HG03066 (cell line): Measurements from ENCODE around the gene PCK2.
A peak's percentile ranks its signal among the peaks of the same experiment; 100 is the strongest.
"Not testable (repeated sequence)": the region's sequence is repeated elsewhere in the genome, so short reads cannot be mapped to it uniquely, and the experiment has no call there.

Source experiments
- ATAC-seq: cut with Tn5 transposase; IDR thresholded peaks from one replicate; pipeline ENCODE4 v1.9.1; 2021; ENCODE audit warnings: low read depth; ENCODE audit not compliant: unreplicated experiment

Gene PCK2

GRCh38 chr14:24093901-24094840 is at the start of gene PCK2:
TSS of gene PCK2 (plus strand) at chr14:24094311. CDS start at chr14:24094406, 95 bp downstream.
- ATAC-seq: peak; percentile 39

DNA sequence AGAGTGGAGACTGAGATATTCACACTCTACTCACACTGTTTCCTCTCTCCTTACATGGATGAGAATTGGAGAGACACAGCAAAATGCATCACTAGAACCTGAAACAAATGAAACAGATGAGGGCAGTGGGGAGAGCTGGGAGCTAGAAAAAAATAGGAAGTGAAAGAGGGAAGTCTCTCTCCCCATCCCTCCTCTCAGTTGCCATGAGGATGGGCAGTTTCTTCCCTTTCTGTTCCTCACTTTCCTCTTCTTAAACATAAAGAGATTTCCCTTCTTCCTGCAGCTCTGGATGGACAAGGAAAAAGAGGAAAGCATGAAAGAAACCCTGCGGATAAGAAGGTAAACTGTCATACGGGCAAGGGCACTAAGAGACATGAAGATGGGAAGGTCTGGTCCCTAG is 45.1 kb upstream of the PCK2 start:
- not testable (repeated sequence) for ATAC-seq

DNA sequence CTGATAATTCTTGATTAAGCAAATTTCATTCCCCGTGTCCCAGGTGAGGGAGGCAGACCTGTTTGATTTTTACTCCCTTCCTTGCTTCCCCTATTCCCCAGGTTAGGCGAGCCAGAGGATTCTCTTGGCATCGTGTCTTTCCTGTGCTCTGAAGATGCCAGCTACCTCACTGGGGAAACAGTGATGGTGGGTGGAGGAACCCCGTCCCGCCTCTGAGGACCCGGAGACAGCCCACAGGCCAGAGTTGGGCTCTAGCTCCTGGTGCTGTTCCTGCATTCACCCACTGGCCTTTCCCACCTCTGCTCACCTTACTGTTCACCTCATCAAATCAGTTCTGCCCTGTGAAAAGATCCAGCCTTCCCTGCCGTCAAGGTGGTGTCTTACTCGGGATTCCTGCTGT is 43.4 kb upstream of the PCK2 start:
- not testable (repeated sequence) for ATAC-seq

- ATAC-seq: no peak
Observed at GRCh38 chr14:24051176-24051788, 42.8 kb upstream of the PCK2 start.

DNA sequence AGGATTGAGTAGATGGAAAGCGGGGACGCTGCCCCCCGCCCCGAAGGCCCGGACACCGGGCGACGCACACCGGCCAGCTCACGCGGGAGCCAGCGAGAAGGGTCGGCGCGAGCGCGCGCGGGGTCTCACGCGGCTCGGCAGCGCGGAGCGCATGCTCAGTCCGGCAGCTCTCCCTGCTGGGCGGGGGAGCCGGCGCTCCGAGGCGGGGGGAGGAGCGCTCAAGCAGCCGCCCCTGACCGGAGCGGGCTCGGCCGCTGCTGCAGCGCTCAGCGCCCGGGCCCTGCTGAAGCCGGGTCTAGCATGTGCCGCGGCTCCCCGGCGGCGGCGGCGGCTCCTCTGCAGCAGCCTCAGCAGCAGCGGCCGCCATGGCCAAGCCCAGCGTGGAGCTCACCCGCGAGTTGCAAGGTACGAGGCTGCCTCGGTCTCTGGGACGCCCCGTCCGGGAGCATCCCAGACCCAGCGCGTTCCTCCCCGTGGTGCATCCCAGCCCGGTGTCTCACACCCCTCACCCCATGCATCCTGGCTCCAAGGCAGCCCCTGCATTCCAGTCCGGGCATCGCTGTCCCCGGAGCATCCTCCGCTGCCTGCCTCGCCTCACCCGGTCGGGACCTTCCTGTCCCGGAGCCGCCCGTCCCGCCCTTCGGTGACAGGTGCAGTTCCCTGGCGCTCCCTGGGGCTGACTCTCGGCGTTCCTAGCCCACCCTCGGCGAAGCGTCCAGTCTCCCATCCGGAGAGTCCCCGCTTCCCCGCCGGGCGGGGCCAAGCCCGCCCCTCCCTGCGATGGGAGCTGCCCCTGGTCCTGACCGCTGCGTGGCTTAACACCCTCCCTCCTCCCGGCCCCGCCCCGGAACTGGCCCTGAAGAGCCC is 42.1 kb upstream of the PCK2 start, which contains the start of gene CARMIL3:
Gene CARMIL3 (plus strand): TSS at position 221 of the 867 bp plus-strand sequence. CDS start 145 bp downstream, at position 366.
- peak; percentile 47 for ATAC-seq

- no peak for ATAC-seq
Observed at GRCh38 chr14:24052656-24053547, 41.2 kb upstream of the PCK2 start.

GRCh38 chr14:24053548-24054323 is 40.4 kb upstream of the PCK2 start:
- ATAC-seq: no peak

DNA sequence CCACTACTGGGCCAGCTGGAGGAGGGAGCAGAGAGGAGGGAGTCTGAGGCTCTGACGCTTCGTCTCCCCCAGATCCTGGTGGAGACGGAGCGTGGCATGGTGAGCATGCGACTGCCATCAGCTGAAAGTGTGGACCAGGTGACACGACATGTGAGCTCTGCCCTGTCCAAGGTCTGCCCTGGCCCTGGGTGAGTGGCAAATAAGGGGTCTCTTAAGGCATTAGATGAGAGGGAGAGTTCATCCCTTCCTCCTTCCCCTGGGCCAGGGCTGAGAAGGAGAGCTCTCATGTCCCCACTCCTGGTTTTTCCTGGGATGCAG is 39.8 kb upstream of the PCK2 start:
- ATAC-seq: no peak

GRCh38 chr14:24054646-24055045 is 39.5 kb upstream of the PCK2 start:
- ATAC-seq: no peak

- no peak for ATAC-seq
Observed at GRCh38 chr14:24055971-24056799, 37.9 kb upstream of the PCK2 start.

DNA sequence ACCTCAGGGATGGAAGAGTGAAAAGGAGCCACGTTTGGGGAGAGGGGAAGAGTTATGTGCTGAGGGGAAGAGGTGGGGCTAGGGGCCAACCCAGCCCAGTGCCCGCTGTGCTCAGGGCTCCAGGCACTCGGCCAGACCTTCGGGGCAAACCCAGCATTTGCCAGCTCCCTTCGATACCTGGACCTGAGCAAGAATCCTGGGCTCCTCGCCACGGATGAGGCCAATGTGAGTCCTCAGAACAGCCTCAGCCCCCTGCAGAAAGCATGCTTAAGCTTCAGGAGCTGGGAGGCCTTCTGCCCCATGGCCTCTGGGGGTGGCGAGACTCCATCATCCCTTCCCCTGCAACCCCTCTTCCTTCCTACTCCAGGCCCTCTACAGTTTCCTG is 37.3 kb upstream of the PCK2 start:
- no peak for ATAC-seq

GRCh38 chr14:24057271-24057670 is 36.8 kb upstream of the PCK2 start:
- no peak for ATAC-seq

DNA sequence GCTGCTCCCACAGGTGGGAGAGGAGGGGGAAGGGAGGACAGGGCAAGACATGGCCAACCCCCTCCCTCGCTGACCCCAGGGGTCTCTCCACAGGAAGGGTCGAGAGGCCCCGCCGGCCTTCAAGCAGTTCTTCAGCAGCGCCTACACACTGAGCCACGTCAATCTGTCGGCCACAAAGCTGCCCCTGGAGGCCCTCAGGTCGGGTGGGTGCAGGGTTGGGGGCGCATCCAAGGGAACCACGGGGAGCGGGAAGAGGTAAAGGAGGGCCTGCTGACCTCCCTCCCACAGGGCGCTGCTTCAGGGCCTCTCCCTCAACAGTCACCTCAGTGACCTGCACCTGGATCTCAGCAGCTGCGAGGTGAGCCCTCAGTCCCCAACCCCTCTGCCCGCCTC is 36.2 kb upstream of the PCK2 start:
- ATAC-seq: no peak

DNA sequence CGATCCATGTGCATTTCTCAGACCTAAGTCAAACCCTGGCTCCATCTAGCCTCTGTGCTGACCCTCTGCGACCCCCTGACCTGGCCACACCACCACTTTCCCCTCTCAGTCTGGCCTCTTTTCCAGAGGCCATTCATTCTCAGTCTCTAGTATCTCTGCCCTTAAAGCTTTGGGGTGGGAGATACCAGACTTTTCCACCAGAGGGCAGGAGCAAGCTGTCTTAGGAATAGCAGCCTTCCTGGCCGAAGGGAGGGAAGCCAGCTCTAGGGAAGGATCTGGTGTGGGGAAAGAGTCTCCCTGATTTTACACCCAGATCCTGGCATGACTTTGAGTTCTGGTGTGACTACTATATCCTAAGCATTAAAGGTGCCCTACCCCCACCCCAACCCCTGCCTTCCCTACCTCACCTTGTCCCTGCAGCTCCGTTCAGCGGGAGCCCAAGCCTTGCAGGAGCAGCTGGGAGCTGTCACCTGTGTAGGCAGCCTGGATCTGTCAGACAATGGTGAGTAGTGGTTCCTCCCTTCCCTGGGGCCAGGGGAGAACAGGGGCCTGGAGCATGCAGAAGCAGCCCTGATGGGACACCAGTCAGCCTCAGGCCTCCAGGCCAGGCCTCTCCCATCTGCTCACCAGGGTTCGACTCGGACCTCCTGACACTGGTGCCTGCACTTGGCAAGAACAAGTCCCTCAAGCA is 35.7 kb upstream of the PCK2 start:
- ATAC-seq: no peak

GRCh38 chr14:24058951-24059475 is 35.1 kb upstream of the PCK2 start:
- no peak for ATAC-seq

DNA sequence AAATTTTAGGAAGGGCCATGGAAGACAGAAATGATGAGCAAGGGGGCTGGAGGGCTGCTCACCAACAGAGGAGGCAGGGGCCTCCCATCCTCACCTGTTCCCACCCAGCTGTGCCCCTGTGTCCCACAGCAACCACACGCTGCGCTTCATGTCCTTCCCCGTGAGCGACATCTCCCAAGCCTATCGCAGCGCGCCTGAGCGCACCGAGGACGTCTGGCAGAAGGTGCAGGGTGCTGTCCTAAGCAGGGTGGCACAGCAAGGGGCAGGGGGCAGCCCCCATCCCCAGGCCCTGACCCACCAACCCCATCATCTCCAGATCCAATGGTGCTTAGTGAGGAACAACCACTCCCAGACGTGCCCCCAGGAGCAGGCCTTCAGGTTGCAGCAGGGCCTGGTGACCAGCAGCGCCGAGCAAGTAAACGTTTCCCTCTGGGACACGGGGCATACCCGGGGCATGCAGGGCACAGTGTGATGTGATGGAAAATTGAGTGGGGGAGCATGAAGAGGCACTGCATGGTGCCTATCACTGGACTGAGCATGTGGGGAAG is 34.2 kb upstream of the PCK2 start:
- no peak for ATAC-seq

DNA sequence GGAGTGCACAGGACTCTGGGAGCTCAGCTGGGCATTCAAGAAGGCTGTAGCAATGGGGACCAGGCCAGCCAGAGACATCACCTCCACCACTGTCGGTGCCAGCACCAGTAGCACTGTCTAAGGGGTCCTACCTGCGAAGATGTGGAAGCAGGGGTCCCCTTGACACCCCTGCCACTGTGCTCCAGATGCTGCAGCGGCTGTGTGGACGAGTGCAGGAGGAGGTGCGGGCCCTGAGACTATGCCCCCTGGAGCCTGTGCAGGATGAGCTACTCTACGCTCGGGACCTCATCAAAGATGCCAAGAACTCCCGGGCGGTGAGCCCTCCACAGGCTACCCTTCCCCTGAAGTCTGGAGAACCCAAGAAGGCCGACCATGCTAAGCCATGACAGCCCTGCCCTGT is 33.7 kb upstream of the PCK2 start:
- no peak for ATAC-seq
